ENCODE data around the gene MCCD1. TPM values are rescaled to one million over a fixed set of nuclear protein-coding genes. Genes with fewer than 3 reads are reported as not detected.
A peak's percentile ranks its signal among the peaks of the same experiment; 100 is the strongest.

MCCD1 gene
- total and polyA plus RNA-seq, 2 of the 13 experiments (the other 11 are each of a cell fraction or from before 2014, with no cell fraction given), result 0.15 TPM; not detected in 1

DNA sequence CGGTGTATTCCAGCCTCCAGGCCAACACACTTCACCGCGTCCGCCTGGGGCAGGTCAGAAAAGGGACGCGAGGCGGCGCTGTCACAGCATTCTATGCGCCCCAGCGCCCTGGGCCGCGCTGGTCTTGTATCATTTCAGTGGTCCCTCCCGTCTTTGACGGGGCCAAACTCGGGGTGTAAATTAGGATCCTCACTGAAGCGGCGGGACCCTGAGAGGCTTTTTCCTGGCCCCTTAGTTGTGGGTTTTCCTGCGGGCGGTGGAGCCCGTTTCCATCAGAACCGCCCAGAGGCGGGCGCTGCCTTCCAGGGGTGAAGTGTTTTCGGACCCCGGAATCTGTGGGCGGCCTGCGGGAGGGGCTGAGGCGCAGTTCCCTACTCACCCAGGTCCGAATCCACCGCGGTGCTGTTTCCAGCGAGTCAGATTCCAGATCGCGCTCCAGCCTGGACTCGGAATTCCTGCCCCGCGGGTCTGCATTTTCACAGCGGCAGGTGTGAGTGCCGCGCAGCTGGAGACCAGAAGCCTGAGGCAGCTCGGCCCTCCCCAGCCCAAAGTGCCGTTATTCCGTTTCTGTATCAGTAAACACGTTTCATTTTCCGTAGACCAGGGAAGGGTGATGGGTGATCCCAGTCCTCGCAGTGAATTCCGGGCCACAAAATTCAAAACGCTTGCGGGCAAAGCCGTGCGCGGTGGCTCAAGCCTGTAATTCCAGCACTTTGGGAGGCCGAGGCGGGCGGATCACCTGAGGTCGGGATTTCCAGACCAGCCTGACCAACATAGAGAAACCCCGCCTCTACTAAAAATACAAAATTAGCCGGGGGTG is 34.7 kb upstream of the MCCD1 start (continued):
- TF ChIP-seq, protein P1, sequence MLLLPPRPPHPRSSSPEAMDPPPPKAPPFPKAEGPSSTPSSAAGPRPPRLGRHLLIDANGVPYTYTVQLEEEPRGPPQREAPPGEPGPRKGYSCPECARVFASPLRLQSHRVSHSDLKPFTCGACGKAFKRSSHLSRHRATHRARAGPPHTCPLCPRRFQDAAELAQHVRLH (CRISPR knock-in tag; IDR thresholded peaks at IDR 0.05; ENCODE audit: borderline replicate concordance, low read depth), result peak; percentile 61; the same call in 1 of the 2 replicates
- peak; percentile 30; the same call in 1 of the 2 replicates for TF ChIP-seq FOXA3 (CRISPR knock-in tag; IDR thresholded peaks at IDR 0.05)
- peak; percentile 42; the same call in 1 of the 2 replicates for TF ChIP-seq RXRB (CRISPR knock-in tag; IDR thresholded peaks at IDR 0.05; ENCODE audit: borderline replicate concordance)
- peak; percentile 43; the same call in 1 of the 2 replicates for TF ChIP-seq ZNF724P (CRISPR knock-in tag; IDR thresholded peaks at IDR 0.05; ENCODE audit: borderline replicate concordance)
- TF ChIP-seq FOXA1 (IDR thresholded peaks at IDR 0.05), result no peak
- peak; percentile 38; the same call in 1 of the 2 replicates for TF ChIP-seq FOXA1 (CRISPR knock-in tag; IDR thresholded peaks at IDR 0.05)
- TF ChIP-seq RFX3 (CRISPR knock-in tag; IDR thresholded peaks at IDR 0.05), result no peak
- 0 out of 2 replicates have a peak, but pooled peaks have one; percentile 35 for TF ChIP-seq ESRRA (CRISPR knock-in tag; IDR thresholded peaks at IDR 0.05; ENCODE audit: low read depth)
- TF ChIP-seq ZNF768 (CRISPR knock-in tag; IDR thresholded peaks at IDR 0.05), result peak; percentile 73; the same call in 1 of the 2 replicates
- TF ChIP-seq, protein P2, sequence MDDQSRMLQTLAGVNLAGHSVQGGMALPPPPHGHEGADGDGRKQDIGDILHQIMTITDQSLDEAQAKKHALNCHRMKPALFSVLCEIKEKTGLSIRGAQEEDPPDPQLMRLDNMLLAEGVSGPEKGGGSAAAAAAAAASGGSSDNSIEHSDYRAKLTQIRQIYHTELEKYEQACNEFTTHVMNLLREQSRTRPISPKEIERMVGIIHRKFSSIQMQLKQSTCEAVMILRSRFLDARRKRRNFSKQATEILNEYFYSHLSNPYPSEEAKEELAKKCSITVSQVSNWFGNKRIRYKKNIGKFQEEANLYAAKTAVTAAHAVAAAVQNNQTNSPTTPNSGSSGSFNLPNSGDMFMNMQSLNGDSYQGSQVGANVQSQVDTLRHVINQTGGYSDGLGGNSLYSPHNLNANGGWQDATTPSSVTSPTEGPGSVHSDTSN (CRISPR knock-in tag; IDR thresholded peaks at IDR 0.05; ENCODE audit: borderline replicate concordance), result no peak
- peak; percentile 61 for TF ChIP-seq GATAD2A (CRISPR knock-in tag; IDR thresholded peaks at IDR 0.05)
- TF ChIP-seq ETV6 (CRISPR knock-in tag; conservative IDR thresholded peaks at IDR 0.05), result no peak; the same call in 1 of the 2 replicates
- TF ChIP-seq, protein P3, sequence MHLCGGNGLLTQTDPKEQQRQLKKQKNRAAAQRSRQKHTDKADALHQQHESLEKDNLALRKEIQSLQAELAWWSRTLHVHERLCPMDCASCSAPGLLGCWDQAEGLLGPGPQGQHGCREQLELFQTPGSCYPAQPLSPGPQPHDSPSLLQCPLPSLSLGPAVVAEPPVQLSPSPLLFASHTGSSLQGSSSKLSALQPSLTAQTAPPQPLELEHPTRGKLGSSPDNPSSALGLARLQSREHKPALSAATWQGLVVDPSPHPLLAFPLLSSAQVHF (CRISPR knock-in tag; IDR thresholded peaks at IDR 0.05), result no peak
- no peak for TF ChIP-seq SIN3B (IDR thresholded peaks at IDR 0.05; ENCODE audit: low read length)
- no peak for TF ChIP-seq ZSCAN21 (CRISPR knock-in tag; IDR thresholded peaks at IDR 0.05; ENCODE audit: borderline replicate concordance)
- no peak for TF ChIP-seq NAIF1 (CRISPR knock-in tag; IDR thresholded peaks at IDR 0.05; ENCODE audit: borderline replicate concordance)
- TF ChIP-seq TOPORS (CRISPR knock-in tag; IDR thresholded peaks at IDR 0.05), result peak; percentile 57; the same call in 1 of the 2 replicates
- TF ChIP-seq, protein P4, sequence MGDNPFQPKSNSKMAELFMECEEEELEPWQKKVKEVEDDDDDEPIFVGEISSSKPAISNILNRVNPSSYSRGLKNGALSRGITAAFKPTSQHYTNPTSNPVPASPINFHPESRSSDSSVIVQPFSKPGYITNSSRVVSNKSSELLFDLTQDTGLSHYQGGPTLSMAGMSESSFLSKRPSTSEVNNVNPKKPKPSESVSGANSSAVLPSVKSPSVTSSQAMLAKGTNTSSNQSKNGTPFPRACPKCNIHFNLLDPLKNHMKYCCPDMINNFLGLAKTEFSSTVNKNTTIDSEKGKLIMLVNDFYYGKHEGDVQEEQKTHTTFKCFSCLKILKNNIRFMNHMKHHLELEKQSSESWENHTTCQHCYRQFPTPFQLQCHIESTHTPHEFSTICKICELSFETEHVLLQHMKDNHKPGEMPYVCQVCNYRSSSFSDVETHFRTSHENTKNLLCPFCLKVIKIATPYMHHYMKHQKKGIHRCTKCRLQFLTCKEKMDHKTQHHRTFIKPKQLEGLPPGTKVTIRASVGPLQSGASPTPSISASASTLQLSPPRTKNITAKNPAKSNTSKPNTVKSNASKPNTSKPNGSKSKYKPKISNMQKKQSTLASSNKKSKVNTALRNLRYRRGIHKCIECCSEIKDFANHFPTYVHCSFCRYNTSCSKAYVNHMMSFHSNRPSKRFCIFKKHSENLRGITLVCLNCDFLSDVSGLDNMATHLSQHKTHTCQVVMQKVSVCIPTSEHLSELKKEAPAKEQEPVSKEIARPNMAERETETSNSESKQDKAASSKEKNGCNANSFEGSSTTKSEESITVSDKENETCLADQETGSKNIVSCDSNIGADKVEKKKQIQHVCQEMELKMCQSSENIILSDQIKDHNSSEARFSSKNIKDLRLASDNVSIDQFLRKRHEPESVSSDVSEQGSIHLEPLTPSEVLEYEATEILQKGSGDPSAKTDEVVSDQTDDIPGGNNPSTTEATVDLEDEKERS (CRISPR knock-in tag; IDR thresholded peaks at IDR 0.05), result 0 out of 2 replicates have a peak, but pooled peaks have one; percentile 38
- TF ChIP-seq, protein P5, sequence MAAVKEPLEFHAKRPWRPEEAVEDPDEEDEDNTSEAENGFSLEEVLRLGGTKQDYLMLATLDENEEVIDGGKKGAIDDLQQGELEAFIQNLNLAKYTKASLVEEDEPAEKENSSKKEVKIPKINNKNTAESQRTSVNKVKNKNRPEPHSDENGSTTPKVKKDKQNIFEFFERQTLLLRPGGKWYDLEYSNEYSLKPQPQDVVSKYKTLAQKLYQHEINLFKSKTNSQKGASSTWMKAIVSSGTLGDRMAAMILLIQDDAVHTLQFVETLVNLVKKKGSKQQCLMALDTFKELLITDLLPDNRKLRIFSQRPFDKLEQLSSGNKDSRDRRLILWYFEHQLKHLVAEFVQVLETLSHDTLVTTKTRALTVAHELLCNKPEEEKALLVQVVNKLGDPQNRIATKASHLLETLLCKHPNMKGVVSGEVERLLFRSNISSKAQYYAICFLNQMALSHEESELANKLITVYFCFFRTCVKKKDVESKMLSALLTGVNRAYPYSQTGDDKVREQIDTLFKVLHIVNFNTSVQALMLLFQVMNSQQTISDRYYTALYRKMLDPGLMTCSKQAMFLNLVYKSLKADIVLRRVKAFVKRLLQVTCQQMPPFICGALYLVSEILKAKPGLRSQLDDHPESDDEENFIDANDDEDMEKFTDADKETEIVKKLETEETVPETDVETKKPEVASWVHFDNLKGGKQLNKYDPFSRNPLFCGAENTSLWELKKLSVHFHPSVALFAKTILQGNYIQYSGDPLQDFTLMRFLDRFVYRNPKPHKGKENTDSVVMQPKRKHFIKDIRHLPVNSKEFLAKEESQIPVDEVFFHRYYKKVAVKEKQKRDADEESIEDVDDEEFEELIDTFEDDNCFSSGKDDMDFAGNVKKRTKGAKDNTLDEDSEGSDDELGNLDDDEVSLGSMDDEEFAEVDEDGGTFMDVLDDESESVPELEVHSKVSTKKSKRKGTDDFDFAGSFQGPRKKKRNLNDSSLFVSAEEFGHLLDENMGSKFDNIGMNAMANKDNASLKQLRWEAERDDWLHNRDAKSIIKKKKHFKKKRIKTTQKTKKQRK (IDR thresholded peaks at IDR 0.05; ENCODE audit: low read length), result no peak
- no peak for TF ChIP-seq ZNF12 (CRISPR knock-in tag; IDR thresholded peaks at IDR 0.05)
- TF ChIP-seq KLF16 (CRISPR knock-in tag; IDR thresholded peaks at IDR 0.05), result 0 out of 4 replicates have a peak, but pooled peaks of 1 of the 2 experiments have one; percentile 48

Data from HepG2 (cell line).